Sigmoid colon (tissue), 4 donors: ENCODE results near the gene SERTM1.

Experiments
- CTCF ChIP-seq, 4 experiments: fragments of 450-650 bp in 3 of 4; fragments of 200-600 bp in 1 of 4; IDR thresholded peaks; one replicate each; pipeline ENCODE4 v1.5.1; 2016 to 2019; ENCODE audit warnings: antibody characterized with exemption in 4 of 4, mild to moderate bottlenecking in 3 of 4, moderate library complexity in 2 of 4
- POLR2AphosphoS5 ChIP-seq, 4 donors: sonication (generic); formaldehyde crosslinking; IDR thresholded peaks; one replicate each; pipeline ENCODE4 v1.6.1; 2017; ENCODE audit warnings: antibody characterized with exemption in 4 of 4

- TF ChIP-seq POLR2AphosphoS5 (IDR thresholded peaks at IDR 0.05) (no peak), CTCF (IDR thresholded peaks at IDR 0.05) (no peak)
Observed at GRCh38 chr13:36718686-36719085, 44.9 kb downstream of the SERTM1 start.
